IMR-90 (cell line): ENCODE data around the gene RIMBP2.

Source experiments
- BHLHE40 ChIP-seq: fragments of 150-350 bp; IDR thresholded peaks from 2 replicates; pipeline ENCODE4 v1.6.1; 2016; ENCODE audit warnings: mild to moderate bottlenecking, low read depth, low read length
- CEBPB ChIP-seq: IDR thresholded peaks from 2 replicates; pipeline ENCODE4 v1.6.1; 2012; ENCODE audit warnings: low read depth, low read length, improper control_type of control experiment
- FOS ChIP-seq: fragments of 150-350 bp; IDR thresholded peaks from 2 replicates; pipeline ENCODE4 v1.6.1; 2016; ENCODE audit warnings: low read depth, low read length
- MAFK ChIP-seq: IDR thresholded peaks from 2 replicates; pipeline ENCODE4 v1.6.1; 2012; ENCODE audit warnings: low read depth, low read length, improper control_type of control experiment
- POLR2A ChIP-seq: IDR thresholded peaks from 2 replicates; pipeline ENCODE4 v1.6.1; 2012; ENCODE audit warnings: mild to moderate bottlenecking, low read depth, low read length
- RFX5 ChIP-seq: IDR thresholded peaks from 2 replicates; pipeline ENCODE4 v1.8.0; 2012; ENCODE audit warnings: low read depth, mild to moderate bottlenecking, low read length, moderate library complexity
- SMC3 ChIP-seq: fragments of 150-350 bp; IDR thresholded peaks from 2 replicates; pipeline ENCODE4 v1.6.1; 2016; ENCODE audit warnings: low read depth, mild to moderate bottlenecking, antibody characterized with exemption, low read length, moderate library complexity
- TF ChIP-seq, protein P1 (sequence below): conservative IDR thresholded peaks from 2 replicates; pipeline ENCODE4 v1.5.1; 2012; ENCODE audit warnings: mild to moderate bottlenecking, low read depth, low read length, improper control_type of control experiment
- TF ChIP-seq, protein P2 (sequence below): fragments of 150-350 bp; IDR thresholded peaks from 2 replicates; pipeline ENCODE4 v1.6.1; 2017; ENCODE audit warnings: mild to moderate bottlenecking, antibody characterized with exemption, low read length, low read depth
- TF ChIP-seq, protein P3 (sequence below): fragments of 150-350 bp; IDR thresholded peaks from 2 replicates; pipeline ENCODE4 v1.6.1; 2016; ENCODE audit warnings: low read depth, mild to moderate bottlenecking, low read length, moderate library complexity, borderline replicate concordance

DNA sequence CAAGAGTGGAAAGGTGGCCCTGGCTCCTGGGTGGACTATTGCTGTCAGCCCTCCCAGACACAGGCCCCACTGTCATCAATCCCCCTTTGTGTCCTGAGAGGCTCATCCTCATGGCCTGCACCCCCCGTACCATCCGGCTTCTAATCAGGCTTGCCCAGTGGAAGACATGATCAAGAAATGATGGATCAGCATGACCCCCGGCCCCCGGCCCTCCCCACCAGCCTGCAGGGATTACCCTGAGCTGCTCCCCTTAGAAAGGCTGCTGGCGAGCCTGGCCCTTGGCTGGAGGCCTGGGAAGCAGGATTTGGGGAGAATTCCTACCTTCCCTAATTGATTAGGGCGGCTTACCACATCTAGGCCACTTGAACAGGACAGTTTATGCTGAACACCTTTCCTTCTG is 207.3 kb downstream of the RIMBP2 start:
- TF ChIP-seq, protein P1, sequence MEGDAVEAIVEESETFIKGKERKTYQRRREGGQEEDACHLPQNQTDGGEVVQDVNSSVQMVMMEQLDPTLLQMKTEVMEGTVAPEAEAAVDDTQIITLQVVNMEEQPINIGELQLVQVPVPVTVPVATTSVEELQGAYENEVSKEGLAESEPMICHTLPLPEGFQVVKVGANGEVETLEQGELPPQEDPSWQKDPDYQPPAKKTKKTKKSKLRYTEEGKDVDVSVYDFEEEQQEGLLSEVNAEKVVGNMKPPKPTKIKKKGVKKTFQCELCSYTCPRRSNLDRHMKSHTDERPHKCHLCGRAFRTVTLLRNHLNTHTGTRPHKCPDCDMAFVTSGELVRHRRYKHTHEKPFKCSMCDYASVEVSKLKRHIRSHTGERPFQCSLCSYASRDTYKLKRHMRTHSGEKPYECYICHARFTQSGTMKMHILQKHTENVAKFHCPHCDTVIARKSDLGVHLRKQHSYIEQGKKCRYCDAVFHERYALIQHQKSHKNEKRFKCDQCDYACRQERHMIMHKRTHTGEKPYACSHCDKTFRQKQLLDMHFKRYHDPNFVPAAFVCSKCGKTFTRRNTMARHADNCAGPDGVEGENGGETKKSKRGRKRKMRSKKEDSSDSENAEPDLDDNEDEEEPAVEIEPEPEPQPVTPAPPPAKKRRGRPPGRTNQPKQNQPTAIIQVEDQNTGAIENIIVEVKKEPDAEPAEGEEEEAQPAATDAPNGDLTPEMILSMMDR, result no peak
- TF ChIP-seq POLR2A, result no peak
- TF ChIP-seq SMC3, result no peak
- TF ChIP-seq CEBPB, result no peak
- TF ChIP-seq, protein P2, sequence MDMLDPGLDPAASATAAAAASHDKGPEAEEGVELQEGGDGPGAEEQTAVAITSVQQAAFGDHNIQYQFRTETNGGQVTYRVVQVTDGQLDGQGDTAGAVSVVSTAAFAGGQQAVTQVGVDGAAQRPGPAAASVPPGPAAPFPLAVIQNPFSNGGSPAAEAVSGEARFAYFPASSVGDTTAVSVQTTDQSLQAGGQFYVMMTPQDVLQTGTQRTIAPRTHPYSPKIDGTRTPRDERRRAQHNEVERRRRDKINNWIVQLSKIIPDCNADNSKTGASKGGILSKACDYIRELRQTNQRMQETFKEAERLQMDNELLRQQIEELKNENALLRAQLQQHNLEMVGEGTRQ, result no peak
- TF ChIP-seq MAFK, result no peak
- no peak for TF ChIP-seq FOS
- TF ChIP-seq RFX5, result no peak
- TF ChIP-seq BHLHE40, result no peak
- TF ChIP-seq, protein P3, sequence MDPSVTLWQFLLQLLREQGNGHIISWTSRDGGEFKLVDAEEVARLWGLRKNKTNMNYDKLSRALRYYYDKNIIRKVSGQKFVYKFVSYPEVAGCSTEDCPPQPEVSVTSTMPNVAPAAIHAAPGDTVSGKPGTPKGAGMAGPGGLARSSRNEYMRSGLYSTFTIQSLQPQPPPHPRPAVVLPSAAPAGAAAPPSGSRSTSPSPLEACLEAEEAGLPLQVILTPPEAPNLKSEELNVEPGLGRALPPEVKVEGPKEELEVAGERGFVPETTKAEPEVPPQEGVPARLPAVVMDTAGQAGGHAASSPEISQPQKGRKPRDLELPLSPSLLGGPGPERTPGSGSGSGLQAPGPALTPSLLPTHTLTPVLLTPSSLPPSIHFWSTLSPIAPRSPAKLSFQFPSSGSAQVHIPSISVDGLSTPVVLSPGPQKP, result no peak
